Measurements from ENCODE around the gene LTBP1. TPM values are rescaled to one million over a fixed set of nuclear protein-coding genes. Genes with fewer than 3 reads are reported as not detected.
A peak's percentile ranks its signal among the peaks of the same experiment; 100 is the strongest.

Gene LTBP1
- total RNA-seq, 1 donor from 2014 or later, result 36.0 TPM

- Histone ChIP-seq H3K27me3 (no peaks in the 10 kb centered on the region), H3K4me3 (no peak overlapping the region), H3K36me3 (no peaks in the 10 kb centered on the region), H3K9me3 (no peaks in the 10 kb centered on the region), H3K27ac (no peak overlapping the region), H3K4me1 (peaks cover 9% of the 10 kb centered on the region)
- DNase-seq (no peak), ATAC-seq (no peak)
- TF ChIP-seq CTCF (IDR thresholded peaks at IDR 0.05), result no peak
- intact Hi-C loops (cut with DNase I), result no loop called here
These were observed 137.7 kb downstream of the LTBP1 start for GRCh38 chr2:33084433-33084832.

- H3K27me3 ChIP-seq, result no peaks in the 10 kb centered on the region
- H3K4me3 ChIP-seq, result no peak overlapping the region
- no peak for TF ChIP-seq CTCF (IDR thresholded peaks at IDR 0.05)
- H3K36me3 ChIP-seq, result no peaks in the 10 kb centered on the region
- no peak for ATAC-seq
- H3K27ac ChIP-seq, result no peak overlapping the region
- H3K4me1 ChIP-seq, result peaks cover 9% of the 10 kb centered on the region
- intact Hi-C loops (cut with DNase I), result no loop called here
- H3K9me3 ChIP-seq, result no peaks in the 10 kb centered on the region
- DNase-seq, result no peak
These were observed 138.9 kb downstream of the LTBP1 start for GRCh38 chr2:33085646-33086045.

GRCh38 chr2:33086400-33087015 lies 139.8 kb downstream of the LTBP1 start:
- Histone ChIP-seq H3K9me3 (no peaks in the 10 kb centered on the region), H3K36me3 (no peaks in the 10 kb centered on the region), H3K4me3 (no peak overlapping the region), H3K4me1 (peaks cover 9% of the 10 kb centered on the region), H3K27ac (no peak overlapping the region), H3K27me3 (no peaks in the 10 kb centered on the region)
- peak; percentile 32 for TF ChIP-seq CTCF (IDR thresholded peaks at IDR 0.05)
- ATAC-seq (peak; percentile 46), DNase-seq (no peak)
- intact Hi-C loops (cut with DNase I), result no loop called here

- no peak for DNase-seq
- TF ChIP-seq CTCF (IDR thresholded peaks at IDR 0.05), result no peak
These were observed 143.9 kb downstream of the LTBP1 start for GRCh38 chr2:33090553-33091134.

GRCh38 chr2:33091541-33092123 lies 144.9 kb downstream of the LTBP1 start:
- ATAC-seq (no peak), DNase-seq (no peak)
- Histone ChIP-seq H3K4me3 (no peak overlapping the region), H3K36me3 (no peaks in the 10 kb centered on the region), H3K9me3 (no peaks in the 10 kb centered on the region), H3K27me3 (no peaks in the 10 kb centered on the region), H3K4me1 (peaks cover under 1% of the 10 kb centered on the region), H3K27ac (no peak overlapping the region)
- TF ChIP-seq CTCF (IDR thresholded peaks at IDR 0.05), result no peak
- intact Hi-C loops (cut with DNase I), result loop anchor here (5.0 kb wide), 1 partner anchor 119 kb away; no protein-coding TSS in a partner anchor

More at GRCh38 chr2:33090553-33091134, 143.9 kb downstream of the LTBP1 start:
- H3K27me3 ChIP-seq, result no peaks in the 10 kb centered on the region
- no peaks in the 10 kb centered on the region for H3K36me3 ChIP-seq
- peaks cover 6% of the 10 kb centered on the region for H3K4me1 ChIP-seq
- no peak for ATAC-seq
- H3K4me3 ChIP-seq, result no peak overlapping the region
- no peaks in the 10 kb centered on the region for H3K9me3 ChIP-seq
- H3K27ac ChIP-seq, result no peak overlapping the region
- intact Hi-C loops (cut with DNase I), result loop anchor here (5.0 kb wide), 1 partner anchor 118 kb away; no protein-coding TSS in a partner anchor
